Neutrophil (primary cell): Measurements from ENCODE around the gene TESMIN.

Experiments used
- H3K27ac ChIP-seq: fragments of 200-600 bp; sonication (generic); 2 replicates; pipeline ENCODE4 v1.5.1; 2016; ENCODE audit warnings: mild to moderate bottlenecking, moderate library complexity
- H3K27me3 ChIP-seq: fragments of 200-600 bp; sonication (generic); 2 replicates; pipeline ENCODE4 v1.6.0; 2016; ENCODE audit warnings: mild to moderate bottlenecking
- H3K36me3 ChIP-seq: fragments of 200-600 bp; sonication (generic); 2 replicates; pipeline ENCODE4 v1.5.1; 2017
- H3K4me1 ChIP-seq, 2 experiments: fragments of 200-600 bp in 1 of 2; sonication (generic) in 1 of 2; 1 replicate in 1 of 2; 2 replicates in 1 of 2; pipeline versions ENCODE4 v1.5.1 to v1.6.1; 2013 to 2016; ENCODE audit warnings: low read depth in 1 of 2, low read length in 1 of 2, mild to moderate bottlenecking in 1 of 2, moderate library complexity in 1 of 2; ENCODE audit not compliant: control insufficient read depth in 1 of 2, insufficient read depth in 1 of 2
- H3K4me3 ChIP-seq, 2 experiments: fragments of 200-600 bp in 1 of 2; sonication (generic) in 1 of 2; 1 replicate in 1 of 2; 2 replicates in 1 of 2; pipeline ENCODE4 v1.5.1; 2013 to 2016; ENCODE audit warnings: low read depth in 1 of 2, low read length in 1 of 2, mild to moderate bottlenecking in 1 of 2, moderate library complexity in 1 of 2
- H3K9me3 ChIP-seq: fragments of 200-600 bp; sonication (generic); 2 replicates; pipeline ENCODE4 v1.5.1; 2016
- CTCF ChIP-seq: fragments of 200-600 bp; sonication (generic); IDR thresholded peaks from 2 replicates; pipeline ENCODE4 v1.5.1; 2016; ENCODE audit warnings: antibody characterized with exemption

Gene TESMIN

GRCh38 chr11:68682531-68682961 is 68.8 kb downstream of the TESMIN start:
- H3K4me1 ChIP-seq, result peaks cover 0 to 11% of the 10 kb centered on the region in 2 experiments
- no peaks in the 10 kb centered on the region for H3K9me3 ChIP-seq
- no peak for TF ChIP-seq CTCF
- H3K27ac ChIP-seq, result no peak overlapping the region
- no peaks in the 10 kb centered on the region for H3K36me3 ChIP-seq
- peaks cover 65% of the 10 kb centered on the region for H3K27me3 ChIP-seq
- H3K4me3 ChIP-seq, result no peak overlapping the region

GRCh38 chr11:68680541-68681231 is 70.6 kb downstream of the TESMIN start:
- TF ChIP-seq CTCF, result no peak
- no peak overlapping the region for H3K27ac ChIP-seq
- peaks cover 54% of the 10 kb centered on the region for H3K27me3 ChIP-seq
- peaks cover 0 to 11% of the 10 kb centered on the region in 2 experiments for H3K4me1 ChIP-seq
- no peaks in the 10 kb centered on the region for H3K36me3 ChIP-seq
- H3K9me3 ChIP-seq, result no peaks in the 10 kb centered on the region
- H3K4me3 ChIP-seq, result no peak overlapping the region

- Histone ChIP-seq H3K4me3 (no peak overlapping the region), H3K27me3 (peaks cover 28% of the 10 kb centered on the region), H3K9me3 (no peaks in the 10 kb centered on the region), H3K27ac (no peak overlapping the region), H3K36me3 (no peaks in the 10 kb centered on the region), H3K4me1 (no peaks in the 10 kb centered on the region)
- TF ChIP-seq CTCF, result no peak
These were observed 73.3 kb downstream of the TESMIN start for GRCh38 chr11:68678031-68678441.

GRCh38 chr11:68677432-68677831 is 73.9 kb downstream of the TESMIN start:
- no peak overlapping the region for H3K27ac ChIP-seq
- H3K4me3 ChIP-seq, result no peak overlapping the region
- H3K27me3 ChIP-seq, result peaks cover 27% of the 10 kb centered on the region
- H3K4me1 ChIP-seq, result no peaks in the 10 kb centered on the region
- no peaks in the 10 kb centered on the region for H3K9me3 ChIP-seq
- no peaks in the 10 kb centered on the region for H3K36me3 ChIP-seq
- TF ChIP-seq CTCF, result no peak

GRCh38 chr11:68674461-68674860 is 76.9 kb downstream of the TESMIN start:
- Histone ChIP-seq H3K4me3 (no peak overlapping the region), H3K27me3 (peaks cover 19% of the 10 kb centered on the region), H3K9me3 (no peaks in the 10 kb centered on the region), H3K27ac (no peak overlapping the region), H3K4me1 (no peaks in the 10 kb centered on the region), H3K36me3 (no peaks in the 10 kb centered on the region)
- no peak for TF ChIP-seq CTCF
